IPS DF 6.9 (cell line): Measurements from ENCODE around the gene QPCT.

ENCODE experiments used
- DNase-seq: peaks from one replicate; pipeline ENCODE4 v3.0.0-alpha.2; 2013; ENCODE audit warnings: low read depth, low spot score
- H3K27ac ChIP-seq: one replicate; pipeline ENCODE4 v1.5.1; 2013; ENCODE audit warnings: low read length, control low read depth
- H3K27me3 ChIP-seq: 2 replicates; pipeline ENCODE4 v1.6.1; 2013; ENCODE audit warnings: mild to moderate bottlenecking, low read length; ENCODE audit not compliant: control insufficient read depth, insufficient read depth
- H3K36me3 ChIP-seq: 2 replicates; pipeline ENCODE4 v1.6.1; 2013; ENCODE audit warnings: low read length; ENCODE audit not compliant: control insufficient read depth, insufficient read depth
- H3K4me1 ChIP-seq: 2 replicates; pipeline ENCODE4 v1.6.1; 2013; ENCODE audit warnings: low read length; ENCODE audit not compliant: control insufficient read depth, insufficient read depth
- H3K4me3 ChIP-seq: 2 replicates; pipeline ENCODE4 v1.5.1; 2013; ENCODE audit warnings: mild to moderate bottlenecking, low read length
- H3K9me3 ChIP-seq: 2 replicates; pipeline ENCODE4 v1.6.1; 2013; ENCODE audit warnings: low read length, inconsistent platforms; ENCODE audit not compliant: control insufficient read depth, insufficient read depth
- WGBS: extraction: QIAGEN DNeasy Blood & Tissue Kit; methylation state at CpG from one replicate; pipeline ENCODE4 v1.1.7; 2013; ENCODE audit warnings: mixed read lengths, missing lambda C conversion rate; ENCODE audit not compliant: insufficient read length, insufficient coverage; 5-methylcytosine and 5-hydroxymethylcytosine counted together

The QPCT gene

GRCh38 chr2:37357530-37357929 is 13.1 kb downstream of the QPCT start:
- no peak overlapping the region for H3K4me3 ChIP-seq
- H3K36me3 ChIP-seq = no peaks in the 10 kb centered on the region
- H3K27me3 ChIP-seq = no peaks in the 10 kb centered on the region
- no peak overlapping the region for H3K27ac ChIP-seq
- no peak for DNase-seq
- WGBS = no CpG with 5 or more reads among the region's 4 CpGs
- 0 out of 2 replicates have a peak, but pooled peaks cover 1% of the 10 kb centered on the region for H3K4me1 ChIP-seq
- H3K9me3 ChIP-seq = no peaks in the 10 kb centered on the region

GRCh38 chr2:37358466-37358865 is 14.0 kb downstream of the QPCT start:
- Histone ChIP-seq H3K27ac (no peak overlapping the region), H3K4me1 (0 out of 2 replicates have a peak, but pooled peaks cover 1% of the 10 kb centered on the region), H3K27me3 (no peaks in the 10 kb centered on the region), H3K36me3 (no peaks in the 10 kb centered on the region), H3K9me3 (no peaks in the 10 kb centered on the region), H3K4me3 (no peak overlapping the region)
- no CpG with 5 or more reads among the region's 3 CpGs for WGBS
- DNase-seq = no peak

- DNase-seq = no peak
- H3K36me3 ChIP-seq = no peaks in the 10 kb centered on the region
- 0 out of 2 replicates have a peak, but pooled peaks cover under 1% of the 10 kb centered on the region for H3K4me1 ChIP-seq
- H3K27me3 ChIP-seq = no peaks in the 10 kb centered on the region
- H3K27ac ChIP-seq = no peak overlapping the region
- no peaks in the 10 kb centered on the region for H3K9me3 ChIP-seq
- no peak overlapping the region for H3K4me3 ChIP-seq
- no CpG with 5 or more reads among the region's 3 CpGs for WGBS
Measured at GRCh38 chr2:37361216-37361815, 16.9 kb downstream of the QPCT start.

GRCh38 chr2:37361994-37362698 is 17.7 kb downstream of the QPCT start:
- Histone ChIP-seq H3K27ac (no peak overlapping the region), H3K4me1 (no peaks in the 10 kb centered on the region), H3K9me3 (no peaks in the 10 kb centered on the region), H3K27me3 (no peaks in the 10 kb centered on the region), H3K36me3 (no peaks in the 10 kb centered on the region), H3K4me3 (no peak overlapping the region)
- no peak for DNase-seq
- WGBS = no CpG with 5 or more reads among the region's 9 CpGs

- no peaks in the 10 kb centered on the region for H3K27me3 ChIP-seq
- DNase-seq = no peak
- no CpG with 5 or more reads among the region's 6 CpGs for WGBS
- no peaks in the 10 kb centered on the region for H3K36me3 ChIP-seq
- no peak overlapping the region for H3K4me3 ChIP-seq
- no peaks in the 10 kb centered on the region for H3K4me1 ChIP-seq
- no peak overlapping the region for H3K27ac ChIP-seq
- no peaks in the 10 kb centered on the region for H3K9me3 ChIP-seq
Measured at GRCh38 chr2:37364351-37364750, 19.9 kb downstream of the QPCT start.

GRCh38 chr2:37365669-37366068 is 21.2 kb downstream of the QPCT start:
- WGBS = no CpG with 5 or more reads among the region's 2 CpGs
- no peak overlapping the region for H3K4me3 ChIP-seq
- H3K4me1 ChIP-seq = no peaks in the 10 kb centered on the region
- H3K36me3 ChIP-seq = no peaks in the 10 kb centered on the region
- no peak for DNase-seq
- no peaks in the 10 kb centered on the region for H3K9me3 ChIP-seq
- no peaks in the 10 kb centered on the region for H3K27me3 ChIP-seq
- no peak overlapping the region for H3K27ac ChIP-seq

GRCh38 chr2:37366773-37367172 is 22.3 kb downstream of the QPCT start:
- Histone ChIP-seq H3K4me1 (no peaks in the 10 kb centered on the region), H3K9me3 (no peaks in the 10 kb centered on the region), H3K27ac (no peak overlapping the region), H3K27me3 (no peaks in the 10 kb centered on the region), H3K4me3 (no peak overlapping the region), H3K36me3 (no peaks in the 10 kb centered on the region)
- no peak for DNase-seq
- WGBS = no CpG with 5 or more reads among the region's 4 CpGs

GRCh38 chr2:37367310-37367709 is 22.9 kb downstream of the QPCT start:
- H3K36me3 ChIP-seq = no peaks in the 10 kb centered on the region
- no peaks in the 10 kb centered on the region for H3K4me1 ChIP-seq
- WGBS = no CpG with 5 or more reads among the region's 7 CpGs

GRCh38 chr2:37367984-37368383 is 23.6 kb downstream of the QPCT start:
- WGBS = no CpG with 5 or more reads among the region's 2 CpGs
- H3K27me3 ChIP-seq = no peaks in the 10 kb centered on the region
- no peak overlapping the region for H3K27ac ChIP-seq
- no peaks in the 10 kb centered on the region for H3K36me3 ChIP-seq
- DNase-seq = no peak
- no peaks in the 10 kb centered on the region for H3K9me3 ChIP-seq
- no peaks in the 10 kb centered on the region for H3K4me1 ChIP-seq
- no peak overlapping the region for H3K4me3 ChIP-seq

More at GRCh38 chr2:37367310-37367709, 22.9 kb downstream of the QPCT start:
- no peak for DNase-seq
- H3K27ac ChIP-seq = no peak overlapping the region
- H3K9me3 ChIP-seq = no peaks in the 10 kb centered on the region
- no peaks in the 10 kb centered on the region for H3K27me3 ChIP-seq
- no peak overlapping the region for H3K4me3 ChIP-seq

- H3K36me3 ChIP-seq = no peaks in the 10 kb centered on the region
- H3K27ac ChIP-seq = no peak overlapping the region
- H3K9me3 ChIP-seq = no peaks in the 10 kb centered on the region
- no peak overlapping the region for H3K4me3 ChIP-seq
- DNase-seq = no peak
- H3K4me1 ChIP-seq = no peaks in the 10 kb centered on the region
- H3K27me3 ChIP-seq = no peaks in the 10 kb centered on the region
- no CpG with 5 or more reads among the region's 1 CpG for WGBS
Measured at GRCh38 chr2:37370666-37371065, 26.2 kb downstream of the QPCT start.

- no peak overlapping the region for H3K4me3 ChIP-seq
- no peaks in the 10 kb centered on the region for H3K27me3 ChIP-seq
- no peaks in the 10 kb centered on the region for H3K4me1 ChIP-seq
- no peaks in the 10 kb centered on the region for H3K36me3 ChIP-seq
- H3K9me3 ChIP-seq = no peaks in the 10 kb centered on the region
- H3K27ac ChIP-seq = no peak overlapping the region
- no peak for DNase-seq
Measured at GRCh38 chr2:37372000-37372399, 27.6 kb downstream of the QPCT start.
